Upper lobe of left lung (tissue), 4 donors: ENCODE results near the gene CSPG4.

Experiments used
- CTCF ChIP-seq, 6 experiments: fragments of 450-650 bp in 4 of 6; fragments of 200-600 bp in 2 of 6; sonication (generic) in 2 of 6; IDR thresholded peaks; one replicate each; pipeline ENCODE4 v1.5.1; 2016 to 2019; ENCODE audit warnings: antibody characterized with exemption in 6 of 6
- EP300 ChIP-seq, 4 donors: sonication (generic); formaldehyde crosslinking; IDR thresholded peaks; one replicate each; pipeline ENCODE4 v1.5.1; 2017; ENCODE audit warnings: antibody characterized with exemption in 4 of 4, control low read depth in 2 of 4

- no peak for TF ChIP-seq EP300 (IDR thresholded peaks at IDR 0.05)
- TF ChIP-seq CTCF (IDR thresholded peaks at IDR 0.05) = no peak
Observed at GRCh38 chr15:75688831-75689230, 23.8 kb downstream of the CSPG4 start.
